Thyroid gland (tissue), 4 donors: ENCODE measurements around the gene CCSER1.

ENCODE experiments used
- CTCF ChIP-seq, 6 experiments: fragments of 200-600 bp in 3 of 6; fragments of 450-650 bp in 3 of 6; sonication (generic) in 3 of 6; IDR thresholded peaks; one replicate each; pipeline ENCODE4 v1.5.1; 2016 to 2019; ENCODE audit warnings: antibody characterized with exemption in 6 of 6, mild to moderate bottlenecking in 2 of 6, inconsistent platforms in 1 of 6, moderate library complexity in 1 of 6
- POLR2A ChIP-seq, 2 donors: fragments of 450-650 bp; IDR thresholded peaks; one replicate each; pipeline ENCODE4 v1.6.1; 2017; ENCODE audit warnings: antibody characterized with exemption in 2 of 2, mild to moderate bottlenecking in 2 of 2, moderate library complexity in 1 of 2

- TF ChIP-seq CTCF (IDR thresholded peaks at IDR 0.05), result no peak
- no peak for TF ChIP-seq POLR2A (IDR thresholded peaks at IDR 0.05)
These were observed 1174.9 kb downstream of the CCSER1 start for GRCh38 chr4:91302120-91302519.
